Gastroesophageal sphincter (tissue), 4 donors: Measurements from ENCODE around the gene NANOG. TPM values are rescaled to one million over a fixed set of nuclear protein-coding genes. Genes with fewer than 3 reads are reported as not detected.
"Not testable (repeated sequence)": the region's sequence is repeated elsewhere in the genome, so short reads cannot be mapped to it uniquely, and the experiment has no call there.

Experiments
- ATAC-seq: fragments of 150-250 bp; one replicate; pipeline ENCODE4 v1.9.1; 2016; ENCODE audit warnings: mild to moderate bottlenecking, moderate library complexity
- H3K27ac ChIP-seq, 4 donors: fragments of 200-600 bp; sonication (generic) in 3 of 4; 1 replicate in 3 of 4; 2 replicates in 1 of 4; pipeline ENCODE4 v1.5.1; 2016 to 2019
- H3K27me3 ChIP-seq: fragments of 200-600 bp; sonication (generic); one replicate; pipeline ENCODE4 v1.5.1; 2019
- H3K36me3 ChIP-seq, 2 donors: fragments of 200-600 bp; sonication (generic); one replicate each; pipeline ENCODE4 v1.5.1; 2019; ENCODE audit warnings: control low read depth in 1 of 2
- H3K4me1 ChIP-seq, 3 donors: fragments of 200-600 bp; sonication (generic); 1 replicate in 2 of 3; 2 replicates in 1 of 3; pipeline ENCODE4 v1.5.1; 2016 to 2019; ENCODE audit warnings: control low read depth in 2 of 3
- H3K4me3 ChIP-seq, 2 donors: fragments of 200-600 bp; sonication (generic); one replicate each; pipeline ENCODE4 v1.5.1; 2019; ENCODE audit warnings: mild to moderate bottlenecking in 1 of 2, moderate library complexity in 1 of 2
- H3K9me3 ChIP-seq, 3 donors: fragments of 200-600 bp; sonication (generic); one replicate each; pipeline ENCODE4 v1.5.1; 2017 to 2019; ENCODE audit warnings: control low read depth in 2 of 3
- EP300 ChIP-seq: sonication (generic); formaldehyde crosslinking; IDR thresholded peaks from one replicate; pipeline ENCODE4 v1.6.1; 2017; ENCODE audit warnings: antibody characterized with exemption, mild to moderate bottlenecking
- POLR2A ChIP-seq, 2 donors: fragments of 450-650 bp; IDR thresholded peaks; one replicate each; pipeline ENCODE4 v1.6.1; 2017; ENCODE audit warnings: antibody characterized with exemption in 2 of 2, mild to moderate bottlenecking in 2 of 2, moderate library complexity in 1 of 2
- POLR2AphosphoS5 ChIP-seq: sonication (generic); formaldehyde crosslinking; IDR thresholded peaks from one replicate; pipeline ENCODE4 v1.6.1; 2017; ENCODE audit warnings: antibody characterized with exemption
- WGBS, 2 donors: methylation state at CpG; one replicate each; pipeline ENCODE4 v1.1.5; 2018; ENCODE audit warnings: low coverage in 1 of 2; 5-methylcytosine and 5-hydroxymethylcytosine counted together
- total RNA-seq, 4 donors: library from RNA; depleted of rRNA; stranded (reverse); fragments of >200 nt; gene quantifications; one replicate each; pipeline ENCODE4 v1.1.0, GENCODE V29; 2016
- TF ChIP-seq, protein P1 (sequence below), 4 experiments: fragments of 200-600 bp in 2 of 4; fragments of 450-650 bp in 2 of 4; sonication (generic) in 1 of 4; IDR thresholded peaks; one replicate each; pipeline ENCODE4 v1.5.1; 2017 to 2019; ENCODE audit warnings: antibody characterized with exemption in 4 of 4, mild to moderate bottlenecking in 2 of 4, moderate library complexity in 2 of 4

Gene NANOG
- total RNA-seq, 4 donors from 2014 or later = 0.08 to 2.3 (median 0.47) TPM; not detected in 1

GRCh38 chr12:7782055-7782454 is 7.1 kb upstream of the NANOG start:
- 50 to 88% methylated on average over 2 to 6 of the region's 6 CpGs for WGBS, 2 donors
- H3K27me3 ChIP-seq = peaks cover under 1% of the 10 kb centered on the region
- TF ChIP-seq, protein P1, sequence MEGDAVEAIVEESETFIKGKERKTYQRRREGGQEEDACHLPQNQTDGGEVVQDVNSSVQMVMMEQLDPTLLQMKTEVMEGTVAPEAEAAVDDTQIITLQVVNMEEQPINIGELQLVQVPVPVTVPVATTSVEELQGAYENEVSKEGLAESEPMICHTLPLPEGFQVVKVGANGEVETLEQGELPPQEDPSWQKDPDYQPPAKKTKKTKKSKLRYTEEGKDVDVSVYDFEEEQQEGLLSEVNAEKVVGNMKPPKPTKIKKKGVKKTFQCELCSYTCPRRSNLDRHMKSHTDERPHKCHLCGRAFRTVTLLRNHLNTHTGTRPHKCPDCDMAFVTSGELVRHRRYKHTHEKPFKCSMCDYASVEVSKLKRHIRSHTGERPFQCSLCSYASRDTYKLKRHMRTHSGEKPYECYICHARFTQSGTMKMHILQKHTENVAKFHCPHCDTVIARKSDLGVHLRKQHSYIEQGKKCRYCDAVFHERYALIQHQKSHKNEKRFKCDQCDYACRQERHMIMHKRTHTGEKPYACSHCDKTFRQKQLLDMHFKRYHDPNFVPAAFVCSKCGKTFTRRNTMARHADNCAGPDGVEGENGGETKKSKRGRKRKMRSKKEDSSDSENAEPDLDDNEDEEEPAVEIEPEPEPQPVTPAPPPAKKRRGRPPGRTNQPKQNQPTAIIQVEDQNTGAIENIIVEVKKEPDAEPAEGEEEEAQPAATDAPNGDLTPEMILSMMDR (IDR thresholded peaks at IDR 0.05) = no peak
- TF ChIP-seq POLR2A (IDR thresholded peaks at IDR 0.05) (no peak), EP300 (no peak), POLR2AphosphoS5 (no peak)
- no peak overlapping the region for H3K4me3 ChIP-seq
- no peaks in the 10 kb centered on the region for H3K36me3 ChIP-seq
- no peaks in the 10 kb centered on the region for H3K4me1 ChIP-seq
- no peak overlapping the region for H3K27ac ChIP-seq
- no peaks in the 10 kb centered on the region for H3K9me3 ChIP-seq
- ATAC-seq = no peak

DNA sequence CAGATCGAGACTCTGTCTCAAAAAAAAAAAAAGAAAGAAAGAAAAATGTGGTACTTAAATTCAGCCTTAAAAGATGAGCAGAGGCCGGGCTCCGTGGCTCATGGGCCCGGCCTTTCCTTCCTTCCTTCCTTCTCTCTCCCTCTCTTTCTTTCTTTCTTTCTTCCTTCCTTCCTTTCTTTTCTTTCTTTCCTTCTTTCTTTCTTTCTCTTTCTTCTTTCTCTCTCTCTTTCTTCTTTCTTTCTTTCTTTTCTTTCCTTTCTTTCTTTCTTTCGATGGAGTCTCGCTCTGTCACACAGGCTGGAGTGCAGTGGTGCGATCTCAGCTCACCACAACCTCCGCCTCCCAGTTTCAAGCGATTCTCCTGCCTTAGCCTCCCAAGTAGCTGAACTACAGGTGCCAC is 5.8 kb upstream of the NANOG start:
- H3K27me3 ChIP-seq = peaks cover 14% of the 10 kb centered on the region
- ATAC-seq, H3K9me3 ChIP-seq, H3K4me1 ChIP-seq, H3K4me3 ChIP-seq, H3K27ac ChIP-seq, H3K36me3 ChIP-seq: not testable (repeated sequence)
- 79 to 88% methylated on average over 5 to 9 of the region's 9 CpGs for WGBS, 2 donors

DNA sequence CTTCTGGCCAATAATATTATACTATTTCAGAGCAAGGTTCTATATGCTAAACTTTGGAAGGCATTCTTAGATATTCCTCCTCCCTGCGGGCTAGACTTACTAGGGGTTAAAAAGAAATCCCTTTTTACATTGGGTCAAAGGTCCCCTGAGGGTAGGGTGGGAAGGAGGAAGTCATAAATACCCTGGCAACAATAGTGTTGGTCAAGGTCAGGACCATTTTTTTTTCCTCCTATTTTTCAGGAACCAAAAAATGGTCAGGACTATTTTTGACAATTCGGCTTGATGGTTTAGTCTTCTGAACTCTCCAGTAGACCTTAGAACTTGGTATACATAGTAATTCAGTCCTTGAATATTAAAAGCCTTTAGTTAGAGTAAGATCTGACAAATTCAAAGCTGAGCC is 4.5 kb upstream of the NANOG start:
- no peak for ATAC-seq
- TF ChIP-seq POLR2A (IDR thresholded peaks at IDR 0.05) (no peak), POLR2AphosphoS5 (no peak), EP300 (no peak)
- TF ChIP-seq, protein P1 (IDR thresholded peaks at IDR 0.05) = no peak
- no peak overlapping the region for H3K4me3 ChIP-seq
- no peaks in the 10 kb centered on the region for H3K9me3 ChIP-seq
- H3K27me3 ChIP-seq = peaks cover 18% of the 10 kb centered on the region
- WGBS, 2 donors = 55 to 74% methylated on average over 2 of the region's 2 CpGs
- H3K27ac ChIP-seq = no peak overlapping the region
- H3K36me3 ChIP-seq = no peaks in the 10 kb centered on the region
- no peaks in the 10 kb centered on the region for H3K4me1 ChIP-seq

GRCh38 chr12:7787574-7788293 is 1.5 kb upstream of the NANOG start:
- TF ChIP-seq, protein P1 (IDR thresholded peaks at IDR 0.05) = no peak
- no peak for TF ChIP-seq POLR2AphosphoS5
- TF ChIP-seq POLR2A (IDR thresholded peaks at IDR 0.05) = no peak
- TF ChIP-seq EP300 = no peak
- WGBS, 2 donors = 11 to 48% methylated on average over 4 to 10 of the region's 13 CpGs
- no peak overlapping the region for H3K27ac ChIP-seq
- no peaks in the 10 kb centered on the region for H3K36me3 ChIP-seq
- no peak for ATAC-seq
- H3K27me3 ChIP-seq = peaks cover 32% of the 10 kb centered on the region
- no peaks in the 10 kb centered on the region for H3K4me1 ChIP-seq
- H3K4me3 ChIP-seq = no peak overlapping the region
- no peaks in the 10 kb centered on the region for H3K9me3 ChIP-seq

- H3K27me3 ChIP-seq = peaks cover 32% of the 10 kb centered on the region
- TF ChIP-seq POLR2A (IDR thresholded peaks at IDR 0.05) = no peak
- H3K27ac ChIP-seq = no peak overlapping the region
- H3K4me3 ChIP-seq = no peak overlapping the region
- H3K4me1 ChIP-seq = no peaks in the 10 kb centered on the region
- no peaks in the 10 kb centered on the region for H3K36me3 ChIP-seq
- 16 to 25% methylated on average over 4 of the region's 4 CpGs for WGBS, 2 donors
- no peaks in the 10 kb centered on the region for H3K9me3 ChIP-seq
- no peak for ATAC-seq
Measured at GRCh38 chr12:7788294-7788660, 925 bp upstream of the NANOG start.

DNA sequence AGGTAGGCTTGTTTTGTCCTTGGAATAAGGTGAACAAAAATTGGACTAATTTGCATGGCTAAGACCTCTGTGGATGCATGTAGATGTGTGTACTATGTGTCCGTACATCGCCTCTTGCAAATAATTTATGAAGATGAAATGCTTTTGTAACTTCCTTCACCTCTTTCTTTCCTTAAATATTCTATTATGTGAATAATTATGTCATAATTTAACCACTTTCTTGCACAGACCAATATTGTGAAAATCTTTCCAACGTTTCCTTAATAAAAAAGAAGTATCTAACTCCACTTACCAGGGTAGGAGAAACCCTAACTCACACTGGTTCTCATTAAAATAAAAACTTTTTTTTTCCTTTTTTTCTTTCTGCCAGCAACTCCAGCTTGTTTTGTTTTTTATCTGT is 4.0 kb downstream of the NANOG start:
- no peaks in the 10 kb centered on the region for H3K36me3 ChIP-seq
- no peak overlapping the region for H3K27ac ChIP-seq
- H3K9me3 ChIP-seq = no peaks in the 10 kb centered on the region
- no peak for ATAC-seq
- WGBS, 2 donors = 55 to 71% methylated on average over 3 of the region's 3 CpGs
- no peak overlapping the region for H3K4me3 ChIP-seq
- H3K4me1 ChIP-seq = no peaks in the 10 kb centered on the region
- TF ChIP-seq POLR2AphosphoS5 = no peak
- no peak for TF ChIP-seq EP300
- no peak for TF ChIP-seq POLR2A (IDR thresholded peaks at IDR 0.05)
- TF ChIP-seq, protein P1 (IDR thresholded peaks at IDR 0.05) = no peak
- H3K27me3 ChIP-seq = peaks cover 20% of the 10 kb centered on the region

- ATAC-seq, H3K9me3 ChIP-seq: not testable (repeated sequence)
Measured at GRCh38 chr12:7797269-7797668, 8.1 kb downstream of the NANOG start.

More at GRCh38 chr12:7797269-7797668, 8.1 kb downstream of the NANOG start:
- not testable (repeated sequence) for H3K36me3 ChIP-seq, H3K27me3 ChIP-seq, H3K4me1 ChIP-seq, H3K4me3 ChIP-seq, H3K27ac ChIP-seq
- 91 to 98% methylated on average over 7 of the region's 7 CpGs for WGBS, 2 donors
